HepG2 (cell line): ENCODE measurements around the gene INPP5E. TPM values are rescaled to one million over a fixed set of nuclear protein-coding genes. Genes with fewer than 3 reads are reported as not detected.

ENCODE experiments used
- ARNT2 ChIP-seq: sonication (generic); formaldehyde crosslinking; IDR thresholded peaks from 2 replicates; pipeline ENCODE4 v1.8.0; 2022; ENCODE audit warnings: mild to moderate bottlenecking, low read depth, missing genetic modification reagents, moderate library complexity
- FOXJ3 ChIP-seq: sonication (generic); formaldehyde crosslinking; IDR thresholded peaks from 2 replicates; pipeline ENCODE4 v1.4.0; 2020; ENCODE audit warnings: missing genetic modification reagents, mild to moderate bottlenecking, borderline replicate concordance
- FOXK2 ChIP-seq: fragments of 450-650 bp; IDR thresholded peaks from 2 replicates; pipeline ENCODE4 v1.6.1; 2016
- NFYB ChIP-seq: sonication (generic); formaldehyde crosslinking; IDR thresholded peaks from 2 replicates; pipeline ENCODE4 v1.4.0; 2020; ENCODE audit warnings: missing genetic modification reagents
- PAX8 ChIP-seq: sonication (generic); formaldehyde crosslinking; IDR thresholded peaks from 2 replicates; pipeline ENCODE4 v1.8.0; 2022; ENCODE audit warnings: mild to moderate bottlenecking, missing genetic modification reagents, borderline replicate concordance
- SMC3 ChIP-seq: IDR thresholded peaks from 2 replicates; pipeline ENCODE4 v1.6.1; 2011; ENCODE audit warnings: low read length, improper control_type of control experiment
- ZNF44 ChIP-seq: sonication (generic); formaldehyde crosslinking; IDR thresholded peaks from 2 replicates; pipeline ENCODE4 v1.5.1; 2020; ENCODE audit warnings: mild to moderate bottlenecking, missing genetic modification reagents
- ZNF468 ChIP-seq: sonication (generic); formaldehyde crosslinking; IDR thresholded peaks from 2 replicates; pipeline ENCODE4 v1.8.0; 2022; ENCODE audit warnings: mild to moderate bottlenecking, moderate library complexity, missing genetic modification reagents
- ZNF589 ChIP-seq: sonication (generic); formaldehyde crosslinking; conservative IDR thresholded peaks from 2 replicates; pipeline ENCODE4 v1.8.0; 2022; ENCODE audit warnings: mild to moderate bottlenecking, moderate library complexity, missing genetic modification reagents
- ZNF7 ChIP-seq: IDR thresholded peaks from 2 replicates; pipeline ENCODE4 v1.6.1; 2016; ENCODE audit warnings: missing biosample characterization, missing genetic modification reagents
- ZNF724P ChIP-seq: sonication (generic); formaldehyde crosslinking; IDR thresholded peaks from 2 replicates; pipeline ENCODE4 v1.8.0; 2022; ENCODE audit warnings: missing genetic modification reagents, borderline replicate concordance
- polyA plus RNA-seq, 8 experiments: library from polyadenylated mRNA; depleted of rRNA in 3 of 8; stranded (reverse) in 7 of 8; unstranded in 1 of 8; fragments of >200 nt; fragmentation: Illumina TruSeq in 4 of 8; extraction: Trizol in 4 of 8; gene quantifications; 2 replicates each; pipeline versions ENCODE4 v1.2.1 to v1.2.3, GENCODE V29; 2011 to 2016; ENCODE audit warnings: low read depth in 4 of 8, missing spikeins in 1 of 8, mixed read lengths in 1 of 8; ENCODE audit not compliant: insufficient read depth in 1 of 8
- total RNA-seq, 5 experiments: library from RNA; depleted of rRNA; stranded (reverse); fragments of >200 nt; fragmentation: Illumina TruSeq; extraction: Trizol; gene quantifications; 2 replicates each; pipeline ENCODE4 v1.2.3, GENCODE V29; 2016; ENCODE audit warnings: low read depth in 1 of 5
- TF ChIP-seq, protein P1 (sequence below): sonication (generic); formaldehyde crosslinking; IDR thresholded peaks from one replicate; pipeline ENCODE4 v1.5.1; 2020; ENCODE audit warnings: mild to moderate bottlenecking, missing genetic modification reagents; ENCODE audit errors: not compliant biosample characterization
- TF ChIP-seq, protein P2 (sequence below): sonication (generic); formaldehyde crosslinking; IDR thresholded peaks from 2 replicates; pipeline ENCODE4 v1.4.0; 2020; ENCODE audit warnings: missing genetic modification reagents
- TF ChIP-seq, protein P3 (sequence below): sonication (generic); formaldehyde crosslinking; IDR thresholded peaks from 2 replicates; pipeline ENCODE4 v1.4.0; 2020; ENCODE audit warnings: missing genetic modification reagents, mild to moderate bottlenecking, borderline replicate concordance

The INPP5E gene
- total and polyA plus RNA-seq, 2 of the 13 experiments (the other 11 are each of a cell fraction or from before 2014, with no cell fraction given), result 5.5 TPM

DNA sequence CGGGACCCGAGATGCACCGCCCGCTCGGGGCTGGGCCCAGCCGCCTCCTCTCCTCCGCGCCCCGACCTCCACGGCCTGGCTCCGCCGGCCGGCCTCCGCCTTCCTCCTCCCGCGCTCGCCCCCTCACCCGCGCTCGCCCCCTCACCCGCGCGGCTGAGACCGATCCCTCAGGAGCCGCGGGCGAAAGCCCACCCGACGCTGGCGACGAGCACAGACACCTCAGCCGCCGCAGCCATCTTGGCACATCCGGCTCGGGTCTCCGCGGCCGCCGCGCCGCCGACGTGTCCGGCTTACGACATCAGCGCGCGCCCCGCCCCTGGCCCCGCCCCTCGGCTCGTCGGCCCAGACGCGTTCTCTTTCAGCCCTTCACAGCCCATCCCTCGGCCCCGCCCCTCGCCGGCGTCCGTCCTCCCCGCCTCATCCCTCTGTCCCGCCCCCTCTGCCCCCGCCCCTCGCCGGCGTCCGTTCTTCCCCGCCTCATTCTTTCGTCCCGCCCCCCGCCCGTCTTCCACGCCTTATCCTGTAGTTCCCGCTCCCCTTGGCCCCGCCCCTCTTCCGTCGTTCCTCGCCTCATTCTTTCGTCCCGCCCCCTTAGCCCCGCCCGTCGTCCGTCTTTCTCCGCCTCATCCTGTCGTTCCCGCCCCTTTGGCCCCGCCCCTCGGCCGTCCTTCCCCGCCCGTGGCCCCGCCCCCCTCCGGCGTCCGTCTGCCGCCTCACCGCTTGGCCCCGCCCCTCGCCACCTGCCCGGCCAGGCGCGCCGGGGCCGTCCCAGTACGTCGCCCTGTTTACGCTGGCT is 43.3 kb upstream of the INPP5E start, which contains the start of gene SEC16A (continued):
- TF ChIP-seq, protein P1, sequence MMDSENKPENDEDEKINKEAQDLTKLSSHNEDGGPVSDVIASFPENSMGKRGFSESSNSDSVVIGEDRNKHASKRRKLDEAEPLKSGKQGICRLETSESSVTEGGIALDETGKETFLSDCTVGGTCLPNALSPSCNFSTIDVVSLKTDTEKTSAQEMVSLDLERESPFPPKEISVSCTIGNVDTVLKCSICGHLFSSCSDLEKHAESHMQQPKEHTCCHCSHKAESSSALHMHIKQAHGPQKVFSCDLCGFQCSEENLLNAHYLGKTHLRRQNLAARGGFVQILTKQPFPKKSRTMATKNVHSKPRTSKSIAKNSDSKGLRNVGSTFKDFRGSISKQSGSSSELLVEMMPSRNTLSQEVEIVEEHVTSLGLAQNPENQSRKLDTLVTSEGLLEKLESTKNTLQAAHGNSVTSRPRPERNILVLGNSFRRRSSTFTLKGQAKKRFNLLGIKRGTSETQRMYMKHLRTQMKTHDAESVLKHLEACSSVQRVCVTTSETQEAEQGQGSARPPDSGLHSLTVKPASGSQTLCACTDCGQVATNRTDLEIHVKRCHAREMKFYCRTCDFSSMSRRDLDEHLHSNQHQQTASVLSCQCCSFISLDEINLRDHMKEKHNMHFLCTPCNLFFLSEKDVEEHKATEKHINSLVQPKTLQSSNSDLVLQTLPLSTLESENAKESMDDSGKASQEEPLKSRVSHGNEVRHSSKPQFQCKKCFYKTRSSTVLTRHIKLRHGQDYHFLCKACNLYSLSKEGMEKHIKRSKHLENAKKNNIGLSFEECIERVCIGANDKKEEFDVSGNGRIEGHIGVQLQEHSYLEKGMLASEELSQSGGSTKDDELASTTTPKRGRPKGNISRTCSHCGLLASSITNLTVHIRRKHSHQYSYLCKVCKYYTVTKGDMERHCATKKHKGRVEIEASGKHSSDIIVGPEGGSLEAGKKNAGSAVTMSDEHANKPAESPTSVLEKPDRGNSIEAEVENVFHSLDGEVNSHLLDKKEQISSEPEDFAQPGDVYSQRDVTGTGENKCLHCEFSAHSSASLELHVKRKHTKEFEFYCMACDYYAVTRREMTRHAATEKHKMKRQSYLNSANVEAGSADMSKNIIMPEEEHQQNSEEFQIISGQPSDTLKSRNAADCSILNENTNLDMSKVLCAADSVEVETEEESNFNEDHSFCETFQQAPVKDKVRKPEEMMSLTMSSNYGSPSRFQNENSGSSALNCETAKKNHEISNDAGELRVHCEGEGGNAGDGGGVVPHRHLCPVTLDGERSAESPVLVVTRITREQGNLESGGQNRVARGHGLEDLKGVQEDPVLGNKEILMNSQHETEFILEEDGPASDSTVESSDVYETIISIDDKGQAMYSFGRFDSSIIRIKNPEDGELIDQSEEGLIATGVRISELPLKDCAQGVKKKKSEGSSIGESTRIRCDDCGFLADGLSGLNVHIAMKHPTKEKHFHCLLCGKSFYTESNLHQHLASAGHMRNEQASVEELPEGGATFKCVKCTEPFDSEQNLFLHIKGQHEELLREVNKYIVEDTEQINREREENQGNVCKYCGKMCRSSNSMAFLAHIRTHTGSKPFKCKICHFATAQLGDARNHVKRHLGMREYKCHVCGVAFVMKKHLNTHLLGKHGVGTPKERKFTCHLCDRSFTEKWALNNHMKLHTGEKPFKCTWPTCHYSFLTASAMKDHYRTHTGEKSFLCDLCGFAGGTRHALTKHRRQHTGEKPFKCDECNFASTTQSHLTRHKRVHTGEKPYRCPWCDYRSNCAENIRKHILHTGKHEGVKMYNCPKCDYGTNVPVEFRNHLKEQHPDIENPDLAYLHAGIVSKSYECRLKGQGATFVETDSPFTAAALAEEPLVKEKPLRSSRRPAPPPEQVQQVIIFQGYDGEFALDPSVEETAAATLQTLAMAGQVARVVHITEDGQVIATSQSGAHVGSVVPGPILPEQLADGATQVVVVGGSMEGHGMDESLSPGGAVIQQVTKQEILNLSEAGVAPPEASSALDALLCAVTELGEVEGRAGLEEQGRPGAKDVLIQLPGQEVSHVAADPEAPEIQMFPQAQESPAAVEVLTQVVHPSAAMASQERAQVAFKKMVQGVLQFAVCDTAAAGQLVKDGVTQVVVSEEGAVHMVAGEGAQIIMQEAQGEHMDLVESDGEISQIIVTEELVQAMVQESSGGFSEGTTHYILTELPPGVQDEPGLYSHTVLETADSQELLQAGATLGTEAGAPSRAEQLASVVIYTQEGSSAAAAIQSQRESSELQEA, result no peak
- TF ChIP-seq ZNF589 (CRISPR knock-in tag) (peak; percentile 77; the same call in 1 of the 2 replicates), ZNF44 (CRISPR knock-in tag) (no peak), FOXJ3 (no peak), ZNF7 (no peak), PAX8 (CRISPR knock-in tag) (no peak), ZNF468 (0 out of 2 replicates have a peak, but pooled peaks have one; percentile 5), NFYB (peak; percentile 44), ARNT2 (peak; percentile 73), FOXK2 (no peak), SMC3 (no peak), ZNF724P (0 out of 2 replicates have a peak, but pooled peaks have one; percentile 37)
- TF ChIP-seq, protein P2, sequence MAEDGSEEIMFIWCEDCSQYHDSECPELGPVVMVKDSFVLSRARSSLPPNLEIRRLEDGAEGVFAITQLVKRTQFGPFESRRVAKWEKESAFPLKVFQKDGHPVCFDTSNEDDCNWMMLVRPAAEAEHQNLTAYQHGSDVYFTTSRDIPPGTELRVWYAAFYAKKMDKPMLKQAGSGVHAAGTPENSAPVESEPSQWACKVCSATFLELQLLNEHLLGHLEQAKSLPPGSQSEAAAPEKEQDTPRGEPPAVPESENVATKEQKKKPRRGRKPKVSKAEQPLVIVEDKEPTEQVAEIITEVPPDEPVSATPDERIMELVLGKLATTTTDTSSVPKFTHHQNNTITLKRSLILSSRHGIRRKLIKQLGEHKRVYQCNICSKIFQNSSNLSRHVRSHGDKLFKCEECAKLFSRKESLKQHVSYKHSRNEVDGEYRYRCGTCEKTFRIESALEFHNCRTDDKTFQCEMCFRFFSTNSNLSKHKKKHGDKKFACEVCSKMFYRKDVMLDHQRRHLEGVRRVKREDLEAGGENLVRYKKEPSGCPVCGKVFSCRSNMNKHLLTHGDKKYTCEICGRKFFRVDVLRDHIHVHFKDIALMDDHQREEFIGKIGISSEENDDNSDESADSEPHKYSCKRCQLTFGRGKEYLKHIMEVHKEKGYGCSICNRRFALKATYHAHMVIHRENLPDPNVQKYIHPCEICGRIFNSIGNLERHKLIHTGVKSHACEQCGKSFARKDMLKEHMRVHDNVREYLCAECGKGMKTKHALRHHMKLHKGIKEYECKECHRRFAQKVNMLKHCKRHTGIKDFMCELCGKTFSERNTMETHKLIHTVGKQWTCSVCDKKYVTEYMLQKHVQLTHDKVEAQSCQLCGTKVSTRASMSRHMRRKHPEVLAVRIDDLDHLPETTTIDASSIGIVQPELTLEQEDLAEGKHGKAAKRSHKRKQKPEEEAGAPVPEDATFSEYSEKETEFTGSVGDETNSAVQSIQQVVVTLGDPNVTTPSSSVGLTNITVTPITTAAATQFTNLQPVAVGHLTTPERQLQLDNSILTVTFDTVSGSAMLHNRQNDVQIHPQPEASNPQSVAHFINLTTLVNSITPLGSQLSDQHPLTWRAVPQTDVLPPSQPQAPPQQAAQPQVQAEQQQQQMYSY (CRISPR knock-in tag), result no peak
- TF ChIP-seq, protein P3, sequence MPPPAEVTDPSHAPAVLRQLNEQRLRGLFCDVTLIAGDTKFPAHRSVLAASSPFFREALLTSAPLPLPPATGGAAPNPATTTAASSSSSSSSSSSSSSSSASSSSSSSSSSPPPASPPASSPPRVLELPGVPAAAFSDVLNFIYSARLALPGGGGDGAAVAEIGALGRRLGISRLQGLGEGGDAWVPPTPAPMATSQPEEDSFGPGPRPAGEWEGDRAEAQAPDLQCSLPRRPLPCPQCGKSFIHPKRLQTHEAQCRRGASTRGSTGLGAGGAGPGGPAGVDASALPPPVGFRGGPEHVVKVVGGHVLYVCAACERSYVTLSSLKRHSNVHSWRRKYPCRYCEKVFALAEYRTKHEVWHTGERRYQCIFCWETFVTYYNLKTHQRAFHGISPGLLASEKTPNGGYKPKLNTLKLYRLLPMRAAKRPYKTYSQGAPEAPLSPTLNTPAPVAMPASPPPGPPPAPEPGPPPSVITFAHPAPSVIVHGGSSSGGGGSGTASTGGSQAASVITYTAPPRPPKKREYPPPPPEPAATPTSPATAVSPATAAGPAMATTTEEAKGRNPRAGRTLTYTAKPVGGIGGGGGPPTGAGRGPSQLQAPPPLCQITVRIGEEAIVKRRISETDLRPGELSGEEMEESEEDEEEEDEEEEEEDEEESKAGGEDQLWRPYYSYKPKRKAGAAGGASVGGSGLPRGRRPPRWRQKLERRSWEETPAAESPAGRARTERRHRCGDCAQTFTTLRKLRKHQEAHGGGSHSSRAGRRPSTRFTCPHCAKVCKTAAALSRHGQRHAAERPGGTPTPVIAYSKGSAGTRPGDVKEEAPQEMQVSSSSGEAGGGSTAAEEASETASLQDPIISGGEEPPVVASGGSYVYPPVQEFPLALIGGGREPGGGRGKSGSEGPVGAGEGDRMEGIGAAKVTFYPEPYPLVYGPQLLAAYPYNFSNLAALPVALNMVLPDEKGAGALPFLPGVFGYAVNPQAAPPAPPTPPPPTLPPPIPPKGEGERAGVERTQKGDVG, result no peak
